IPS-11a (cell line): Measurements from ENCODE around the gene NR3C2.
"Not testable (repeated sequence)": the region's sequence is repeated elsewhere in the genome, so short reads cannot be mapped to it uniquely, and the experiment has no call there.

Source experiments
- H3K4me3 ChIP-seq: one replicate; pipeline ENCODE4 v1.5.1; 2013; ENCODE audit warnings: low read depth, low read length, control low read depth

The NR3C2 gene

GRCh38 chr4:148182230-148182911, 259.8 kb downstream of the NR3C2 start:
- no peak overlapping the region for H3K4me3 ChIP-seq

GRCh38 chr4:148173397-148174017, 268.7 kb downstream of the NR3C2 start:
- H3K4me3 ChIP-seq: no peak overlapping the region

GRCh38 chr4:148171596-148171995, 270.6 kb downstream of the NR3C2 start:
- no peak overlapping the region for H3K4me3 ChIP-seq

GRCh38 chr4:148170408-148171365, 271.5 kb downstream of the NR3C2 start:
- H3K4me3 ChIP-seq: no peak overlapping the region

GRCh38 chr4:148166132-148166591, 276.1 kb downstream of the NR3C2 start:
- no peak overlapping the region for H3K4me3 ChIP-seq

GRCh38 chr4:148164557-148164956, 277.7 kb downstream of the NR3C2 start:
- H3K4me3 ChIP-seq: no peak overlapping the region

- H3K4me3 ChIP-seq: no peak overlapping the region
Observed at GRCh38 chr4:148162991-148163390, 279.2 kb downstream of the NR3C2 start.

- H3K4me3 ChIP-seq: no peak overlapping the region
Observed at GRCh38 chr4:148162519-148162918, 279.7 kb downstream of the NR3C2 start.

GRCh38 chr4:148161601-148162000, 280.6 kb downstream of the NR3C2 start:
- H3K4me3 ChIP-seq: no peak overlapping the region

- no peak overlapping the region for H3K4me3 ChIP-seq
Observed at GRCh38 chr4:148159793-148160192, 282.4 kb downstream of the NR3C2 start.

- H3K4me3 ChIP-seq: no peak overlapping the region
Observed at GRCh38 chr4:148154769-148155168, 287.4 kb downstream of the NR3C2 start.

GRCh38 chr4:148152868-148153625, 289.2 kb downstream of the NR3C2 start:
- H3K4me3 ChIP-seq: no peak overlapping the region

GRCh38 chr4:148151806-148152205, 290.4 kb downstream of the NR3C2 start:
- H3K4me3 ChIP-seq: no peak overlapping the region

- no peak overlapping the region for H3K4me3 ChIP-seq
Observed at GRCh38 chr4:148145475-148145874, 296.7 kb downstream of the NR3C2 start.

- H3K4me3 ChIP-seq: no peak overlapping the region
Observed at GRCh38 chr4:148143174-148143573, 299.0 kb downstream of the NR3C2 start.

GRCh38 chr4:148141501-148141900, 300.7 kb downstream of the NR3C2 start:
- no peak overlapping the region for H3K4me3 ChIP-seq

GRCh38 chr4:148126825-148127224, 315.4 kb downstream of the NR3C2 start:
- H3K4me3 ChIP-seq: no peak overlapping the region

GRCh38 chr4:148124512-148124911, 317.7 kb downstream of the NR3C2 start:
- no peak overlapping the region for H3K4me3 ChIP-seq

GRCh38 chr4:148123161-148123560, 319.1 kb downstream of the NR3C2 start:
- not testable (repeated sequence) for H3K4me3 ChIP-seq

- no peak overlapping the region for H3K4me3 ChIP-seq
Observed at GRCh38 chr4:148120216-148120615, 322.0 kb downstream of the NR3C2 start.

GRCh38 chr4:148118633-148119032, 323.6 kb downstream of the NR3C2 start:
- no peak overlapping the region for H3K4me3 ChIP-seq
